ENCODE measurements around the gene LEMD1.

LEMD1 gene

GRCh38 chr1:205421798-205422197 is at the start of gene LEMD1:
LEMD1 (minus strand) TSS chr1:205422056; CDS start chr1:205420536, 1,520 bp downstream.
- DNase-seq (ENCODE audit: low spot score): no peak
- TF ChIP-seq CTCF (IDR thresholded peaks at IDR 0.05; ENCODE audit: extremely low read depth, missing control alignments): no peak

GRCh38 chr1:205470131-205470530 is 48.3 kb upstream of the LEMD1 start:
- no peak for TF ChIP-seq CTCF (IDR thresholded peaks at IDR 0.05; ENCODE audit: extremely low read depth, missing control alignments)
- DNase-seq (ENCODE audit: low spot score): no peak

- no peak for DNase-seq (ENCODE audit: low spot score)
- TF ChIP-seq CTCF (IDR thresholded peaks at IDR 0.05; ENCODE audit: extremely low read depth, missing control alignments): no peak
These were observed 44.9 kb upstream of the LEMD1 start for GRCh38 chr1:205466595-205467220.

GRCh38 chr1:205465392-205465791 is 43.5 kb upstream of the LEMD1 start:
- DNase-seq (ENCODE audit: low spot score): no peak
- TF ChIP-seq CTCF (IDR thresholded peaks at IDR 0.05; ENCODE audit: extremely low read depth, missing control alignments): no peak

GRCh38 chr1:205458777-205459566 is 37.1 kb upstream of the LEMD1 start:
- no peak for TF ChIP-seq CTCF (IDR thresholded peaks at IDR 0.05; ENCODE audit: extremely low read depth, missing control alignments)
- no peak for DNase-seq (ENCODE audit: low spot score)

- DNase-seq (ENCODE audit: low spot score): no peak
- no peak for TF ChIP-seq CTCF (IDR thresholded peaks at IDR 0.05; ENCODE audit: extremely low read depth, missing control alignments)
These were observed 35.3 kb upstream of the LEMD1 start for GRCh38 chr1:205456868-205457745.
